Colonic mucosa (tissue), 4 donors: ENCODE data around the gene TPM1. TPM values are rescaled to one million over a fixed set of nuclear protein-coding genes. Genes with fewer than 3 reads are reported as not detected.

Source experiments
- DNase-seq: peaks from one replicate; pipeline ENCODE4 v3.0.0-alpha.2; 2020
- H3K27ac ChIP-seq: fragments of 200-600 bp; one replicate; pipeline ENCODE4 v1.8.0; 2021
- H3K27me3 ChIP-seq: fragments of 200-600 bp; one replicate; pipeline ENCODE4 v1.8.0; 2021
- H3K36me3 ChIP-seq: fragments of 200-600 bp; one replicate; pipeline ENCODE4 v1.8.0; 2021
- H3K4me1 ChIP-seq: fragments of 200-600 bp; one replicate; pipeline ENCODE4 v1.8.0; 2021; ENCODE audit warnings: mild to moderate bottlenecking
- H3K4me3 ChIP-seq: fragments of 200-600 bp; one replicate; pipeline ENCODE4 v1.8.0; 2021
- H3K9ac ChIP-seq, 2 donors: one replicate each; pipeline ENCODE4 v1.7.0; 2013; ENCODE audit warnings: control low read depth in 2 of 2, low read depth in 2 of 2, low read length in 2 of 2
- H3K9me3 ChIP-seq: fragments of 200-600 bp; one replicate; pipeline ENCODE4 v1.8.0; 2021
- CTCF ChIP-seq: fragments of 200-600 bp; IDR thresholded peaks from one replicate; pipeline ENCODE4 v1.8.0; 2022; ENCODE audit warnings: antibody characterized with exemption, mild to moderate bottlenecking
- intact Hi-C: fragments of 100-400 bp; cut with DNase I; formaldehyde crosslinking; loops from one replicate; pipeline ENCODE4 v1.14.1; 2022
- total RNA-seq, 2 donors: library from RNA; stranded (reverse); fragmentation: NEBNext Ultra II Directional in 1 of 2; extraction: Animal tissue kit (Norgen Biotek cat#: 25700) in 1 of 2; gene quantifications; one replicate each; pipeline ENCODE4 v1.2.1, GENCODE V29; 2021
- donor health status: healthy.
- donor health status: DM: no; HTN: no; CAD: no.
- donor health status: DM: no; HTN: no; CAD: no.

Gene TPM1
- total RNA-seq, 2 donors from 2014 or later = 423 to 769 TPM

GRCh38 chr15:63018639-63019038 lies 23.9 kb upstream of the TPM1 start:
- Histone ChIP-seq H3K27me3 (no peaks in the 10 kb centered on the region), H3K36me3 (no peaks in the 10 kb centered on the region), H3K9me3 (no peaks in the 10 kb centered on the region), H3K4me1 (no peaks in the 10 kb centered on the region), H3K27ac (no peak overlapping the region), H3K9ac (no peak overlapping the region), H3K4me3 (no peak overlapping the region)
- TF ChIP-seq CTCF = no peak
- no peak for DNase-seq
- intact Hi-C loops = no loop called here

GRCh38 chr15:63019511-63020109 lies 22.9 kb upstream of the TPM1 start:
- peak; percentile 42 for DNase-seq
- H3K9ac ChIP-seq = no peak overlapping the region
- no peaks in the 10 kb centered on the region for H3K36me3 ChIP-seq
- intact Hi-C loops = no loop called here
- H3K27ac ChIP-seq = no peak overlapping the region
- H3K4me3 ChIP-seq = no peak overlapping the region
- no peaks in the 10 kb centered on the region for H3K4me1 ChIP-seq
- H3K9me3 ChIP-seq = no peaks in the 10 kb centered on the region
- TF ChIP-seq CTCF = no peak
- no peaks in the 10 kb centered on the region for H3K27me3 ChIP-seq

GRCh38 chr15:63020128-63020527 lies 22.4 kb upstream of the TPM1 start:
- Histone ChIP-seq H3K4me3 (no peak overlapping the region), H3K36me3 (no peaks in the 10 kb centered on the region), H3K9ac (no peak overlapping the region), H3K4me1 (no peaks in the 10 kb centered on the region), H3K27me3 (no peaks in the 10 kb centered on the region), H3K27ac (no peak overlapping the region), H3K9me3 (no peaks in the 10 kb centered on the region)
- DNase-seq = no peak
- TF ChIP-seq CTCF = no peak
- intact Hi-C loops = no loop called here

GRCh38 chr15:63020759-63021430 lies 21.7 kb upstream of the TPM1 start:
- Histone ChIP-seq H3K27ac (no peak overlapping the region), H3K27me3 (no peaks in the 10 kb centered on the region), H3K36me3 (no peaks in the 10 kb centered on the region), H3K9ac (no peak overlapping the region), H3K4me1 (no peaks in the 10 kb centered on the region), H3K9me3 (no peaks in the 10 kb centered on the region), H3K4me3 (no peak overlapping the region)
- DNase-seq = no peak
- intact Hi-C loops = no loop called here
- no peak for TF ChIP-seq CTCF

- Histone ChIP-seq H3K4me3 (no peak overlapping the region), H3K36me3 (no peaks in the 10 kb centered on the region), H3K27ac (no peak overlapping the region), H3K27me3 (no peaks in the 10 kb centered on the region), H3K9ac (no peak overlapping the region), H3K4me1 (no peaks in the 10 kb centered on the region), H3K9me3 (no peaks in the 10 kb centered on the region)
- DNase-seq = no peak
- no peak for TF ChIP-seq CTCF
- intact Hi-C loops = no loop called here
These were observed 20.4 kb upstream of the TPM1 start for GRCh38 chr15:63022181-63022580.
